HepG2 (cell line): ENCODE results near the gene TXNRD3. TPM values are rescaled to one million over a fixed set of nuclear protein-coding genes. Genes with fewer than 3 reads are reported as not detected.

ENCODE experiments used
- HNRNPLL ChIP-seq: fragments of 200-400 bp; formaldehyde crosslinking; IDR thresholded peaks from 2 replicates; pipeline ENCODE4 v1.6.1; 2017; ENCODE audit warnings: mild to moderate bottlenecking, low read depth, low read length; ENCODE audit not compliant: poor library complexity, severe bottlenecking
- MTF1 ChIP-seq: sonication (generic); formaldehyde crosslinking; IDR thresholded peaks from 2 replicates; pipeline ENCODE4 v1.5.0; 2020; ENCODE audit warnings: missing genetic modification reagents
- MXD4 ChIP-seq: IDR thresholded peaks from 2 replicates; pipeline ENCODE4 v1.6.1; 2016; ENCODE audit warnings: mild to moderate bottlenecking, missing biosample characterization, missing genetic modification reagents
- PCBP1 ChIP-seq: fragments of 200-400 bp; formaldehyde crosslinking; IDR thresholded peaks from 2 replicates; pipeline ENCODE4 v1.6.1; 2017; ENCODE audit warnings: mild to moderate bottlenecking, low read depth, low read length, borderline replicate concordance
- SMC3 ChIP-seq: IDR thresholded peaks from 2 replicates; pipeline ENCODE4 v1.6.1; 2011; ENCODE audit warnings: low read length, improper control_type of control experiment
- ZNF17 ChIP-seq: sonication (generic); formaldehyde crosslinking; IDR thresholded peaks from 2 replicates; pipeline ENCODE4 v1.5.0; 2020; ENCODE audit warnings: mild to moderate bottlenecking, missing genetic modification reagents
- ZNF234 ChIP-seq: sonication (generic); formaldehyde crosslinking; conservative IDR thresholded peaks from 2 replicates; pipeline ENCODE4 v1.5.1; 2020; ENCODE audit warnings: mild to moderate bottlenecking, missing genetic modification reagents
- polyA plus RNA-seq, 8 experiments: library from polyadenylated mRNA; depleted of rRNA in 3 of 8; stranded (reverse) in 7 of 8; unstranded in 1 of 8; fragments of >200 nt; fragmentation: Illumina TruSeq in 4 of 8; extraction: Trizol in 4 of 8; gene quantifications; 2 replicates each; pipeline versions ENCODE4 v1.2.1 to v1.2.3, GENCODE V29; 2011 to 2016; ENCODE audit warnings: low read depth in 4 of 8, missing spikeins in 1 of 8, mixed read lengths in 1 of 8; ENCODE audit not compliant: insufficient read depth in 1 of 8
- total RNA-seq, 5 experiments: library from RNA; depleted of rRNA; stranded (reverse); fragments of >200 nt; fragmentation: Illumina TruSeq; extraction: Trizol; gene quantifications; 2 replicates each; pipeline ENCODE4 v1.2.3, GENCODE V29; 2016; ENCODE audit warnings: low read depth in 1 of 5
- TF ChIP-seq, protein P1 (sequence below): sonication (generic); formaldehyde crosslinking; IDR thresholded peaks from 2 replicates; pipeline ENCODE4 v1.9.0; 2021; ENCODE audit warnings: missing genetic modification reagents, borderline replicate concordance
- TF ChIP-seq, protein P2 (sequence below): sonication (generic); formaldehyde crosslinking; IDR thresholded peaks from 2 replicates; pipeline ENCODE4 v1.5.0; 2020; ENCODE audit warnings: missing genetic modification reagents
- TF ChIP-seq, protein P3 (sequence below): sonication (generic); formaldehyde crosslinking; IDR thresholded peaks from 2 replicates; pipeline ENCODE4 v1.5.1; 2020; ENCODE audit warnings: mild to moderate bottlenecking, moderate library complexity, missing genetic modification reagents
- TF ChIP-seq, protein P4 (sequence below): sonication (generic); formaldehyde crosslinking; IDR thresholded peaks from 2 replicates; pipeline ENCODE4 v1.4.0; 2020; ENCODE audit warnings: missing genetic modification reagents, borderline replicate concordance

Gene TXNRD3
- total and polyA plus RNA-seq, 2 of the 13 experiments (the other 11 are each of a cell fraction or from before 2014, with no cell fraction given) = 4.8 to 20.7 TPM

DNA sequence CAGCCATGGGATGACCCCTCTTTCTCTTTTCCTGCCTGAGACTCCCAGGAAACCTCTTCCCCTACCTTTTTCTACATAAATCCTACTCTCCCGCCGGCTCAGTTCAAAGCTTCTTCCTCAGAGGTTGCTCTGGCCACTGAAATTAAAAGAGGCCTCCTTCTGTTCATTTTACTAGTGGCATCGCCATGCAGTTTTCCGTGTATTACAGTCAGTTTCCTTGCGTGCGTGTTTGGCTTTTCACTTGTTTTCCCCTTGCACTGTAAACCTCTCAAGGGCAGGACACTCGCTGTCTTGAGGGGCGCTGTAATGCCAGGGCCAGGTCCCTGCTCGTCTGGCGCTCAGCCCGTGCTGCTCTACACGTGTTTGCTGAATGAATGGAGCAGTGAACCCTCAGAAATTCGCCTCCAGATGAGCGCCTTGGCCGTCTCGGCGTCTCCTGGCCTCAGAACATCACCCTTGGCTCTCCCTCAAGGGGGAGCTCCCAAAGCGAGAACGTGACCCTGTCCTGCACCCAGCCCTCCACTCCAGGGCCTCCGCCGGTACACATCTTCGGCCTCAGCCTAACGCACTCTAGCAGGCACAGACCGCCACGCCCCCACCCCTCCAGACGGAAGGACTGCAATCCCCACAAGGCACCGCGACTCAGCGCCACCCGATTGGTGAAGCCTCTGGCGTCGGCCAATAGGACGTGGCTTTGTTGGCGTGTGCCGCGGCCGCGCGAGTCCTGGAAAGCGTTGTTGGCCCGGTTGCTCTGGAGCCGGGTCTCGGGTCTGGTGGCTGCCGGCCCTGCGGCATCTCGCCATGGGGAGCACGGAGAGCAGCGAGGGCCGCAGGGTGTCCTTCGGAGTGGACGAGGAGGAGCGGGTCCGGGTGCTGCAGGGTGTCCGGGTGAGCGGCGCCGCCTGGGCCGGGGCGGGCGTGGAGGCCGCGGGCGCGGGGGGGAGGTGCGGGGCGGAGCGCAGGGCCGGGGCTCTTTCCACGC is 48.9 kb upstream of the TXNRD3 start, which contains the start of gene CHCHD6 (continued):
- TF ChIP-seq, protein P1, sequence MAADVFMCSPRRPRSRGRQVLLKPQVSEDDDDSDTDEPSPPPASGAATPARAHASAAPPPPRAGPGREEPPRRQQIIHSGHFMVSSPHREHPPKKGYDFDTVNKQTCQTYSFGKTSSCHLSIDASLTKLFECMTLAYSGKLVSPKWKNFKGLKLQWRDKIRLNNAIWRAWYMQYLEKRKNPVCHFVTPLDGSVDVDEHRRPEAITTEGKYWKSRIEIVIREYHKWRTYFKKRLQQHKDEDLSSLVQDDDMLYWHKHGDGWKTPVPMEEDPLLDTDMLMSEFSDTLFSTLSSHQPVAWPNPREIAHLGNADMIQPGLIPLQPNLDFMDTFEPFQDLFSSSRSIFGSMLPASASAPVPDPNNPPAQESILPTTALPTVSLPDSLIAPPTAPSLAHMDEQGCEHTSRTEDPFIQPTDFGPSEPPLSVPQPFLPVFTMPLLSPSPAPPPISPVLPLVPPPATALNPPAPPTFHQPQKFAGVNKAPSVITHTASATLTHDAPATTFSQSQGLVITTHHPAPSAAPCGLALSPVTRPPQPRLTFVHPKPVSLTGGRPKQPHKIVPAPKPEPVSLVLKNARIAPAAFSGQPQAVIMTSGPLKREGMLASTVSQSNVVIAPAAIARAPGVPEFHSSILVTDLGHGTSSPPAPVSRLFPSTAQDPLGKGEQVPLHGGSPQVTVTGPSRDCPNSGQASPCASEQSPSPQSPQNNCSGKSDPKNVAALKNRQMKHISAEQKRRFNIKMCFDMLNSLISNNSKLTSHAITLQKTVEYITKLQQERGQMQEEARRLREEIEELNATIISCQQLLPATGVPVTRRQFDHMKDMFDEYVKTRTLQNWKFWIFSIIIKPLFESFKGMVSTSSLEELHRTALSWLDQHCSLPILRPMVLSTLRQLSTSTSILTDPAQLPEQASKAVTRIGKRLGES = no peak
- TF ChIP-seq ZNF17 (CRISPR knock-in tag) = no peak
- TF ChIP-seq PCBP1 = peak; percentile 89; the same call in 1 of the 2 replicates
- TF ChIP-seq HNRNPLL = peak; percentile 76
- peak; percentile 98 for TF ChIP-seq MXD4
- no peak for TF ChIP-seq ZNF234 (CRISPR knock-in tag)
- TF ChIP-seq, protein P2, sequence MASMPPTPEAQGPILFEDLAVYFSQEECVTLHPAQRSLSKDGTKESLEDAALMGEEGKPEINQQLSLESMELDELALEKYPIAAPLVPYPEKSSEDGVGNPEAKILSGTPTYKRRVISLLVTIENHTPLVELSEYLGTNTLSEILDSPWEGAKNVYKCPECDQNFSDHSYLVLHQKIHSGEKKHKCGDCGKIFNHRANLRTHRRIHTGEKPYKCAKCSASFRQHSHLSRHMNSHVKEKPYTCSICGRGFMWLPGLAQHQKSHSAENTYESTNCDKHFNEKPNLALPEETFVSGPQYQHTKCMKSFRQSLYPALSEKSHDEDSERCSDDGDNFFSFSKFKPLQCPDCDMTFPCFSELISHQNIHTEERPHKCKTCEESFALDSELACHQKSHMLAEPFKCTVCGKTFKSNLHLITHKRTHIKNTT = no peak
- TF ChIP-seq, protein P3, sequence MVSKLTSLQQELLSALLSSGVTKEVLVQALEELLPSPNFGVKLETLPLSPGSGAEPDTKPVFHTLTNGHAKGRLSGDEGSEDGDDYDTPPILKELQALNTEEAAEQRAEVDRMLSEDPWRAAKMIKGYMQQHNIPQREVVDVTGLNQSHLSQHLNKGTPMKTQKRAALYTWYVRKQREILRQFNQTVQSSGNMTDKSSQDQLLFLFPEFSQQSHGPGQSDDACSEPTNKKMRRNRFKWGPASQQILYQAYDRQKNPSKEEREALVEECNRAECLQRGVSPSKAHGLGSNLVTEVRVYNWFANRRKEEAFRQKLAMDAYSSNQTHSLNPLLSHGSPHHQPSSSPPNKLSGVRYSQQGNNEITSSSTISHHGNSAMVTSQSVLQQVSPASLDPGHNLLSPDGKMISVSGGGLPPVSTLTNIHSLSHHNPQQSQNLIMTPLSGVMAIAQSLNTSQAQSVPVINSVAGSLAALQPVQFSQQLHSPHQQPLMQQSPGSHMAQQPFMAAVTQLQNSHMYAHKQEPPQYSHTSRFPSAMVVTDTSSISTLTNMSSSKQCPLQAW (CRISPR knock-in tag) = peak; percentile 75
- TF ChIP-seq SMC3 = no peak
- TF ChIP-seq, protein P4, sequence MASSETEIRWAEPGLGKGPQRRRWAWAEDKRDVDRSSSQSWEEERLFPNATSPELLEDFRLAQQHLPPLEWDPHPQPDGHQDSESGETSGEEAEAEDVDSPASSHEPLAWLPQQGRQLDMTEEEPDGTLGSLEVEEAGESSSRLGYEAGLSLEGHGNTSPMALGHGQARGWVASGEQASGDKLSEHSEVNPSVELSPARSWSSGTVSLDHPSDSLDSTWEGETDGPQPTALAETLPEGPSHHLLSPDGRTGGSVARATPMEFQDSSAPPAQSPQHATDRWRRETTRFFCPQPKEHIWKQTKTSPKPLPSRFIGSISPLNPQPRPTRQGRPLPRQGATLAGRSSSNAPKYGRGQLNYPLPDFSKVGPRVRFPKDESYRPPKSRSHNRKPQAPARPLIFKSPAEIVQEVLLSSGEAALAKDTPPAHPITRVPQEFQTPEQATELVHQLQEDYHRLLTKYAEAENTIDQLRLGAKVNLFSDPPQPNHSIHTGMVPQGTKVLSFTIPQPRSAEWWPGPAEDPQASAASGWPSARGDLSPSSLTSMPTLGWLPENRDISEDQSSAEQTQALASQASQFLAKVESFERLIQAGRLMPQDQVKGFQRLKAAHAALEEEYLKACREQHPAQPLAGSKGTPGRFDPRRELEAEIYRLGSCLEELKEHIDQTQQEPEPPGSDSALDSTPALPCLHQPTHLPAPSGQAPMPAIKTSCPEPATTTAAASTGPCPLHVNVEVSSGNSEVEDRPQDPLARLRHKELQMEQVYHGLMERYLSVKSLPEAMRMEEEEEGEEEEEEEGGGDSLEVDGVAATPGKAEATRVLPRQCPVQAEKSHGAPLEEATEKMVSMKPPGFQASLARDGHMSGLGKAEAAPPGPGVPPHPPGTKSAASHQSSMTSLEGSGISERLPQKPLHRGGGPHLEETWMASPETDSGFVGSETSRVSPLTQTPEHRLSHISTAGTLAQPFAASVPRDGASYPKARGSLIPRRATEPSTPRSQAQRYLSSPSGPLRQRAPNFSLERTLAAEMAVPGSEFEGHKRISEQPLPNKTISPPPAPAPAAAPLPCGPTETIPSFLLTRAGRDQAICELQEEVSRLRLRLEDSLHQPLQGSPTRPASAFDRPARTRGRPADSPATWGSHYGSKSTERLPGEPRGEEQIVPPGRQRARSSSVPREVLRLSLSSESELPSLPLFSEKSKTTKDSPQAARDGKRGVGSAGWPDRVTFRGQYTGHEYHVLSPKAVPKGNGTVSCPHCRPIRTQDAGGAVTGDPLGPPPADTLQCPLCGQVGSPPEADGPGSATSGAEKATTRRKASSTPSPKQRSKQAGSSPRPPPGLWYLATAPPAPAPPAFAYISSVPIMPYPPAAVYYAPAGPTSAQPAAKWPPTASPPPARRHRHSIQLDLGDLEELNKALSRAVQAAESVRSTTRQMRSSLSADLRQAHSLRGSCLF (CRISPR knock-in tag) = no peak
- no peak for TF ChIP-seq MTF1
